Measurements from ENCODE around the gene LHFPL3.

LHFPL3 gene

GRCh38 chr7:104784686-104785085 lies 456.3 kb downstream of the LHFPL3 start:
- DNase-seq (ENCODE audit: insufficient read length, low spot score): no peak
- no peak for TF ChIP-seq CTCF (IDR thresholded peaks at IDR 0.05; ENCODE audit: insufficient read depth, missing control alignments)
- no peak for FAIRE-seq

- no peak for DNase-seq (ENCODE audit: insufficient read length, low spot score)
- TF ChIP-seq CTCF (IDR thresholded peaks at IDR 0.05; ENCODE audit: insufficient read depth, missing control alignments): no peak
- no peak for FAIRE-seq
These were observed 461.4 kb downstream of the LHFPL3 start for GRCh38 chr7:104789780-104790179.

- no peak for DNase-seq (ENCODE audit: insufficient read length, low spot score)
- TF ChIP-seq CTCF (IDR thresholded peaks at IDR 0.05; ENCODE audit: insufficient read depth, missing control alignments): no peak
- no peak for FAIRE-seq
These were observed 462.0 kb downstream of the LHFPL3 start for GRCh38 chr7:104790440-104790839.

GRCh38 chr7:104791080-104791479 lies 462.7 kb downstream of the LHFPL3 start:
- DNase-seq (ENCODE audit: insufficient read length, low spot score) (no peak), FAIRE-seq (no peak)
- no peak for TF ChIP-seq CTCF (IDR thresholded peaks at IDR 0.05; ENCODE audit: insufficient read depth, missing control alignments)

- DNase-seq (ENCODE audit: insufficient read length, low spot score): no peak
These were observed 464.7 kb downstream of the LHFPL3 start for GRCh38 chr7:104793066-104793465.

GRCh38 chr7:104794154-104794553 lies 465.8 kb downstream of the LHFPL3 start:
- no peak for FAIRE-seq
- no peak for DNase-seq (ENCODE audit: insufficient read length, low spot score)

More at GRCh38 chr7:104793066-104793465, 464.7 kb downstream of the LHFPL3 start:
- TF ChIP-seq CTCF (IDR thresholded peaks at IDR 0.05; ENCODE audit: insufficient read depth, missing control alignments): no peak
- FAIRE-seq: no peak

GRCh38 chr7:104794589-104794988 lies 466.2 kb downstream of the LHFPL3 start:
- TF ChIP-seq CTCF (IDR thresholded peaks at IDR 0.05; ENCODE audit: insufficient read depth, missing control alignments): no peak
- no peak for DNase-seq (ENCODE audit: insufficient read length, low spot score)
- FAIRE-seq: no peak

More at GRCh38 chr7:104794154-104794553, 465.8 kb downstream of the LHFPL3 start:
- no peak for TF ChIP-seq CTCF (IDR thresholded peaks at IDR 0.05; ENCODE audit: insufficient read depth, missing control alignments)
